ENCODE data around the gene CLTB. TPM values are rescaled to one million over a fixed set of nuclear protein-coding genes. Genes with fewer than 3 reads are reported as not detected.
A peak's percentile ranks its signal among the peaks of the same experiment; 100 is the strongest.

Gene CLTB
- total RNA-seq, 1 experiment from 2014 or later = 281 TPM

DNA sequence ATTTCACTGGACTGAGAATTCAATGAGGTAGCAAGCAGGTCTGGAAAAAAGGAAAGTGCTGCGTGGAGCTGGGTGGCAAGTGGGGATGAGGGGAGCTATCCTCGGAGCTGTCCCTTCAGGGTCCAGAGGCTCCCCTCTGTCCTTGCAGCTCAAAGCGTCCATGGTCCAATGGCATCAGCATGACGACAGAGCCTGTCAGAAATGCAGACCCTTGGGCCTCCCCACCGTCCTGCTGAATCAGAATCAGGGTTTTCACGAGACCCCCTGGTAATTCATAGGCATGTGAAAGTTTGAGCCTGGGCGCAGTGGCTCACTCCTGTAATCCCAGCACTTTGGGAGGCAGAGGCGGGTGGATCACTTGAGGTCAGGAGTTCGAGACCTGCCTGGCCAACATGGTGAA is 22.2 kb downstream of the CLTB start:
- no peaks in the 10 kb centered on the region for H3K27me3 ChIP-seq
- no peak overlapping the region for H3K4me3 ChIP-seq
- no peak for DNase-seq
- H3K9me3 ChIP-seq = no peaks in the 10 kb centered on the region
- H3K36me3 ChIP-seq = peaks cover 56% of the 10 kb centered on the region

DNA sequence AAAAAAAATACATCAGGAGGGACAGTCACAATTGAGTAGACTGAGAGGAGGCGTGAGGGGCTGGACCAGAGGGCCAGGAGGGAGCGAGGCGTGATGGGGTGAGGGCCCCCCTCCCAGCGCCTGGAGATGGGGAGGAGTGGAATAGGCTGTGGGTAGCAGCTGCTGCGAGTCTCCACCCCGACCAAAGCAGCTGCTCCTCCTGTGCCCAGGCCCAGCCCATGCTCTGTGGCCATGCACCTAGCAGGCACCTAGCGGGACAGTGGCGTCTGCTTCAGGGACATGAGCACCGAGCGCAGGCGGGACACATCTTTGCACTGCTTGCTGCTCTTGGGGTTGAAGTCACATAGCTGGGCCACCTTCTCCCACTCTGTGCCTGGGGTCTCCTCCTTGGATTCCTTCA is 23.8 kb downstream of the CLTB start:
- Histone ChIP-seq H3K4me3 (no peak overlapping the region), H3K9me3 (no peaks in the 10 kb centered on the region), H3K27me3 (no peaks in the 10 kb centered on the region), H3K36me3 (peaks cover 60% of the 10 kb centered on the region)
- no peak for DNase-seq

DNA sequence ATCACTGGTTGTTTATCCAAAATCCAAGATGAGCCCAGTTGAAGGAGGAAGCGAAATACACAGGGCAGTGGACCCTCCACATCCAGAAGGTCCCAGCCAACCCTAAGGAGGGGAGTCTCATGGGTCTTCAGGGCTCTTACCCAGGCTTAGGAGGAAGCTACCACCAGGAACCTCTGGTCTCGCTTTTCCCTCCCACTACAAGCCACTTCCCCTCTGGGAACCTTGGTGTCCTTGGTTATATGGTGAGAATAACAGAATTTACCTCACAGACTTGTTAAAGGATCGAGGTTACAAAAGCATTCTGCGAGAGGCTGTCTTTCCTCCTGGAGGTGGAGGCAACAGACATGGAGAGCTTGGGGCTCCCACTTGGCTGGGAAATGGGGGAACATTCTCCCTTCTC is 24.3 kb downstream of the CLTB start:
- no peak for DNase-seq

DNA sequence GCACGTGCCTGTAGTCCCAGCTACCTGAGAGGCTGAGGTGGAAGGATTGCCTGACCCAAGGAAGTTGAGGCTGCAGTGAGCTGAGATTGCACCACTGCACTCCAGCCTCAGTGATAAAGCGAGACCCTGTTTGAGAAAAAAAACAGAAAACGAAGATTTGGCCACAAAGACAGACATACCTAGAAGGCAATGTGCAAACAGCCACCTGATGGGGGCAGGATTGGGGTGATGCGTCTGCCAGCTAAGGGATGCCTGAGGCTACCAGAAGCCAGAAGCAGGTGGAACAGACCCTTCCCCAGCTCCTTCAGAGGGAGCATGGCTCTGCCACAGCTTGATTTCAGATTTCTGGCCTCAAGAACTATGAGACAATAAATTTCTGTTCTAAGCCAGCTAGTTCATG is 24.9 kb downstream of the CLTB start:
- Histone ChIP-seq H3K36me3 (peaks cover 71% of the 10 kb centered on the region), H3K27me3 (no peaks in the 10 kb centered on the region), H3K4me3 (no peak overlapping the region), H3K9me3 (no peaks in the 10 kb centered on the region)
- DNase-seq = no peak

More for the DNA sequence above, 24.3 kb downstream of the CLTB start:
- H3K27me3 ChIP-seq = no peaks in the 10 kb centered on the region
- H3K4me3 ChIP-seq = no peak overlapping the region
- H3K9me3 ChIP-seq = no peaks in the 10 kb centered on the region
- peaks cover 66% of the 10 kb centered on the region for H3K36me3 ChIP-seq

DNA sequence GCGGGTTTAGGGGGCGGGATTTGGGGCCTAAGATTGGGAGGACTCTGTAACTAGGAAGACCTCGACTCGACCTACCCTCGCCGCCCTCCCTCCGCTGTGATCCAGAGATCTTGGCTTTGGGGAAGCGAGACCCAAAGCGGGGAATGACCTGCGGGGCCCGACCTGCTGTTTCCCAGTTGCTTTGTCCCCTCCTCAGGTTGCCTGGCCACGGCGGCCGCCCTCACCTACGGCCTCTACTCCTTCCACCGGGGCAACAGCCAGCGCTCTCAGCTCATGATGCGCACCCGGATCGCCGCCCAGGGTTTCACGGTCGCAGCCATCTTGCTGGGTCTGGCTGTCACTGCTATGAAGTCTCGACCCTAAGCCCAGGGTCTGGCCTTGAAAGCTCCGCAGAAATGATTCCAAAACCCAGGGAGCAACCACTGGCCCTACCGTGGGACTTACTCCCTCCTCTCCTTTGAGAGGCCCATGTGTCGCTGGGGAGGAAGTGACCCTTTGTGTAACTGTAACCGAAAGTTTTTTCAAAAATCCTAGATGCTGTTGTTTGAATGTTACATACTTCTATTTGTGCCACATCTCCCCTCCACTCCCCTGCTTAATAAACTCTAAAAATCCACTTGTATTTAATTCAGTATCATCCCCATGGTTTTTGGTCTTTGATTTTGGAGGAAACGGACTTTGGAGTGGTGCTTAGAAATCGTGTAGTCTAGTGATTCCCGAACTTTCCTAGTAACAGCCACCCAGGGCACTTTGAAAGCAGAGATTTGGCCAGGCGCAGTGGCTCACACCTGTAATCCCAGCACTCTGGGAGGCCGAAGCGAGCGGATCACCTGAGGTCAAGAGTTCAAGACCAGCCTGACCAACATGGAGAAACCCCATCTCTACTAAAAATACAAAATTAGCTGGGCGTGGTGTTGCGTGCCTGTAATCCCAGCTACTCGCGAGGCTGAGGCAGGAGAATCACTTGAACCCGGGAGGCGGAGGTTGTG is 26.9 kb downstream of the CLTB start:
- Histone ChIP-seq H3K9me3 (no peaks in the 10 kb centered on the region), H3K36me3 (peaks cover 86% of the 10 kb centered on the region), H3K27me3 (no peaks in the 10 kb centered on the region), H3K4me3 (peak overlapping the region; percentile 95)
- no peak for DNase-seq

DNA sequence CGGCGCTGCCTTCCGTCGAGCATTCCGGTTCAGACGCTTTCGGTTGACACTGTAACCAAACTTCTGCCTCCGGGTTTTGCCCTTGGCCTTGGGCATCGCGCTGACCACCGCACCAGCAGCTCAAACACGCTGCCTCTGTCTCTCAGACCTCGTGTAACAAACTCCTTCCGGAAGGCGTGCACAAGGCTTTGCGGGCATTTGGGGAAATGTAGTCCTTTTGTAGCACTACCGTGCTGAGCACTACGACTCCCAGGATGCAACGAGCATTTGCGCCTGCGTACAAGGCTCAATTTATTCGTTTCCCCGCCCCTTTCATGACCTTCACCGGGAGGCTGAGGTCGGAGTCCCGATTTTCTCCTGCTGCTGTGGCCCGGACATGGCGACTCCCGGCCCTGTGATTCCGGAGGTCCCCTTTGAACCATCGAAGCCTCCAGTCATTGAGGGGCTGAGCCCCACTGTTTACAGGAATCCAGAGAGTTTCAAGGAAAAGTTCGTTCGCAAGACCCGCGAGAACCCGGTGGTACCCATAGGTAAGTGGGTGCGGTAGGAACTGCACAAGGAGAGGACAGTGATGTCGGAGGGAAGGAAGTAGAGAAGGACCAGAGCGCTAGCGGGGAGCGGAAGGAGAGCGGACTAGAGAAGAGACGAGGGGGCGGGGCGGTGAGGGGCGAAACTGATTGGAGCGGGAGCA is 27.8 kb downstream of the CLTB start, which contains the start of the genes HIGD2A and NOP16:
TSS of gene HIGD2A (plus strand) at position 308 of the 691 bp plus-strand sequence. CDS start at position 377, 69 bp downstream.
TSS of gene NOP16 (minus strand) at position 155 of the 691 bp plus-strand sequence. CDS start at position 96, 59 bp downstream.
- Histone ChIP-seq H3K27me3 (no peaks in the 10 kb centered on the region), H3K9me3 (no peaks in the 10 kb centered on the region), H3K36me3 (peaks cover 87% of the 10 kb centered on the region), H3K4me3 (peak within 1 kb of the TSS; percentile 95)
- peak; percentile 100 for DNase-seq

DNA sequence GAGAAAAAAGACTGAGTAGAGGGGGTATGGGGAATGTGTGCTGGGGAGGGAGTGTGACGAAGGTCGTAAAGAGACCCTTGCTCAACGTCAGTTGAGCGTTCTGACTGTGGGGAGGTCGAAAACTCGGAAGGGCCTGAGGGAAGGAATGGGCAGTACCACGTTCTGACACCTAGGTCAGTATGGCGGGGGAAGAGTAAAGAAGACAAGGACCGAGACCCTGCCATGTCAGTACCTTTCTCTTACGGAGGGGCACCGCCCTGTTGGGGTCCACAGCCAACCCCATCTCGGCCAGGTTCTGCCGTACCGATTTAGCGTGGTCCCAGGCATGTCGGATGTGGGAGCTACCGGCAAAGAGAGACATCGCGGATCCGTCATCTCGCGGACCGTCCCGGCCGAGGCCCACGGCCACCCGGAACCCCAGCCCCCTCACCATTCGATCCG is 28.3 kb downstream of the CLTB start:
- Histone ChIP-seq H3K9me3 (no peaks in the 10 kb centered on the region), H3K4me3 (peak overlapping the region; percentile 95), H3K36me3 (peaks cover 87% of the 10 kb centered on the region), H3K27me3 (no peaks in the 10 kb centered on the region)
- DNase-seq = no peak

DNA sequence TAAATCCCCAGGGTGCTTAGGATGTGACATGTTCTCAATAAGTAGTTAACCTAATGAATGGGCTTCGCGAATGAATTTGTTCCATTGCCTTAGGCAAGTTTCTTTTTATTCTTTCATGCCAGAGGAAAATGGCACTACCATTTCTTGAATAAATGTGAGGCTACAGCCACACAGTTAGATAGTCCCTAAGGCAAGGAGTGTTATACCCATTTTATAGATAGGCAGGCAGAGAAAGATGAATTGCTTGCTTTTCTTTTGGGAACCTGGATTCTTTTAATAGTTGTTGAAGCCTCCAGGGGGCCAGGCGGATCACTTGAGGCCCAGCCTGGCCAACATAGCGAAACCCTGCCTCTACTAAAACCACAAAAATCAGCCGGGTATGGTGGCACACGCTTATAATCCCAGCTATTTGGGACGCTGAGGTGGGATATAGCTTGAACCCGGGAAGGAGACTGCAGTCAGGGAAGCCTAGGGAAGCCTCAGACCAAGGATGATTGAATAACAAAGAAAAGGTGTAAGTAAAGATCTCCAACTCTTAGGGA is 28.9 kb downstream of the CLTB start:
- H3K9me3 ChIP-seq = no peaks in the 10 kb centered on the region
- H3K36me3 ChIP-seq = peaks cover 88% of the 10 kb centered on the region
- DNase-seq = no peak
- no peaks in the 10 kb centered on the region for H3K27me3 ChIP-seq
- H3K4me3 ChIP-seq = peak overlapping the region; percentile 95

DNA sequence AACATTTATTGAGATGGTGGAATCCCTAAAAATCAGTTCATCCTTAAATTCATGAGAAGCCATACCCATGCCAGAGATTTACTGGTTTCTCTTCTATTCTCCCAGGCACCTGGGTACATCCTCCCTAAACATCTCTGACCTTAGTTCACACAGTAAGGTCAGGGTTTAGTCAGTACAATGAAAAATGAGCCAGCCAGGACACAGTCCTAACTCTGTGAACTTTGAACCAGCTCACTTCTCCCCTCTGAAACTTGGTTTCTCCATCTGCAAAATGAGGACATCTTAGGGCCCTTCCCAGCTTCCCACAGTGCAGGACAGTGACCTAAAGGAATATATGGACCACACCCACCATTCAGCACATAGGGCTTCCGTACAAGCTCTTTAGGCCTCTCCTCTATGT is 29.8 kb downstream of the CLTB start:
- H3K36me3 ChIP-seq = peaks cover 89% of the 10 kb centered on the region
- no peak for DNase-seq
- no peaks in the 10 kb centered on the region for H3K27me3 ChIP-seq
- H3K4me3 ChIP-seq = peak overlapping the region; percentile 95
- no peaks in the 10 kb centered on the region for H3K9me3 ChIP-seq

DNA sequence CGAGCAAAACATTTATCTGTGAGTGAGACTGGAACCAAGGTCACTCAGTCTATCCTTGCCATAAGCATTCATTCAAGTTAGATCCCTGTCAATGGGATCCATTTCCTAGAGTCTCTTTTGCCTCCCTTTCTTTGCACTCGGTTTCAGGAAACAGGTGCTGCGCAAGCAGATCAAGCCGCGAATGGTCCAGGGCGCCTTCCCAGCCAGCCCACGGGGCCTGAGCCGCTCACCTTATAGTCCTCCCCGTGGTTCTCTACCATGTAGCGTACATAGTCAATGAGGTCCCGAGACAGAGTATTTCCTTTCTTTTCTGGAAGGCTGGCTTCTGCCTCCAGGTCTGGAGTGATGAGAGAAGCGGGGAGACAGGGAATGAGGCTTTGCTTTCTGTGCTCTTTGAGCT is 31.3 kb downstream of the CLTB start:
- no peaks in the 10 kb centered on the region for H3K9me3 ChIP-seq
- no peak overlapping the region for H3K4me3 ChIP-seq
- no peaks in the 10 kb centered on the region for H3K27me3 ChIP-seq
- peaks cover 85% of the 10 kb centered on the region for H3K36me3 ChIP-seq
- DNase-seq = no peak

DNA sequence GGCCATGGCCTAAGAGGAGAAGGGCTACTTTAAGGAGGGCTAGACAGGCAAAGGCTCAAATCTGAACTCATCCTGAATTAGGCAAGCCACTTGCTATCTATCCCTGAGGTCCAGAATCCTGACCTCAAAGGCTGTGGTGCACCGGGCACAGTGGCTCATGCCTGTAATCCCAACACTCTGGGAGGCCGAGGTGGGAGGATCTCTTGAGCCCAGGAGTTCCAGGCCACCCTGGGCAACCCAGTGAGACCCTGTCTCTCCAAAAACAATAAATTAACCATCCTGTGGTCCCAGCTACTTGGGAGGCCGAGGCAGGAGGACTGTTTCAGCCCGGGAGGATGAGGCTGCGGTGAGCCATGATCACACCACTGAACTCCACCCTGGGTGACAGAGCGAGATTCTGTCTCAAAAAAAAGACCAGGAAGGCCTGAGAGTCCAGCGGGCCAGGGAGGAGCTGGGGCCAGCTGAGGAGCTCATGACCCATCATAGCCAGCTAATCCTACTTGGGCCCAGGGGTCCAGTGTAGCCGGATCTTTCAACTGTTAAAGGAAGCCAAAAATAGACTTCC is 31.9 kb downstream of the CLTB start:
- Histone ChIP-seq H3K4me3 (no peak overlapping the region), H3K9me3 (no peaks in the 10 kb centered on the region), H3K36me3 (peaks cover 87% of the 10 kb centered on the region), H3K27me3 (no peaks in the 10 kb centered on the region)
- DNase-seq = no peak

DNA sequence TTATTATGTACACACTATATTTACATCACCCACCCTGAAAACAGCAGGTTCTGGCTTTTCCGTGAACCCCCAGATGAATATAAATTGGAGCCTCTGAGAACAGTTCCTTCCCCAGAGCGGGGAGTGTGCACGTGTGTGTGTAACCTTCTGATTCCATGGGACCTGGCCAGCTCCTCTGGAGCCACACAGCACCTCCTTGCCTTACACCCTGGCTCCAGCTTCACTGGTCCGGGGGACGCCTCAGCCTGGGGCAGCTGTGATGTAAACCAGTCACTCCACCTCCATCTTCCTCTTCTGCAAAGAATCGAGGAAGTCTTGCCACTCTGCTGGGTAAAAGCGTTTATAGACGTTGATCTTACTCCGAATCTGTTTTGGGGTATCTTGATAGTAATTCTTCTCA is 32.4 kb downstream of the CLTB start:
- no peaks in the 10 kb centered on the region for H3K9me3 ChIP-seq
- no peaks in the 10 kb centered on the region for H3K27me3 ChIP-seq
- DNase-seq = no peak
- H3K4me3 ChIP-seq = no peak overlapping the region
- peaks cover 89% of the 10 kb centered on the region for H3K36me3 ChIP-seq

DNA sequence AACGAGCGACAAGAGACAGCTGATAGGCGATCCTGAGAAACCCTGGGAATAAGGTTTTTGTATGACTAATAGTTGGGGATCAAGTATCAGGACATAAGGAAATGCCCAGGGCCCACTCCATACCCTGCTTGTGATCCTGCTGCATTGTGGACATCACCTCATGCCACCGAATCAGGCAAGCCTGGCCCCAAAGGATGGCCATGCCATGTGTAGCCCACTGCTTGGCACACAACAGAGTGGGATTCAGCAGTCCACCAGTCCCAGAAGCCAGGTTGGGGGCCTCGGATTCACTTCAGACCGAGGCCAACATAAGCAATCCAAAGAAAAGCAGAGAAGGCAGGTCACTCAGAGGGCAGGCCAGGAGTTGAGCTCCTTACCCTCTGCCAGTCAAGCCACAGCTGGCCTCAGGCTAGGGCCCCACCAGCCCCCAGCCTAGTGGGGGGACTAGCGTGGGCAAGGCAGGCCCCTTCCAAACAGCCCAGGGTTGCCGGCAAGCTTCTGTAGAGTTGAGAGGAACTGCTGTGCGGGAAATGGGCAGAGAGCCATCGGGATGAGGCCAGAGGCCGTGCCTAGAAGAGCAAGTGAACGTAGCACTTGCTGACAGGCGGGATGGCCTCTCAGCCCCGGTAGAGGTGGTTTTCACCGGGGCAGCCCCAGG is 33.0 kb downstream of the CLTB start:
- no peak overlapping the region for H3K4me3 ChIP-seq
- no peaks in the 10 kb centered on the region for H3K9me3 ChIP-seq
- no peaks in the 10 kb centered on the region for H3K27me3 ChIP-seq
- peaks cover 90% of the 10 kb centered on the region for H3K36me3 ChIP-seq
- no peak for DNase-seq

DNA sequence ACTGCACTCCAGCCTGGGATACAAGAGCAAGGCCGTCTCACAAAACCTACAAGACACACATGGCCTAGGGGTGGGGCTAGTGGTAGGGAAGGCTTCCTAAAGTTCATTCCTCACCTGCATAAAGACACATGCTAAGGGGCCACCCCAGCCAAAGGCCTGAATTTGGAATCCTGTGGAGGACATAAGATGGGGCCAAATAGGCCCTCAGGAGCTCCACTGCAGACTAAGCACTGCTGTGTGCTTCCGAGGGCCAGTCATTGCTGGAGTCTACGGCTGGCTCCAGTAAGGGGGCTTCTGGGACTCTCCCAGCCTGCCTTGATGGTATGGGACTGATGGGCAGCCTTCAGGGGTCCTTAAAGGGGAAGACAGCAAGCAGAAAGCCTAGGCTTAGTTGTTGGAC is 33.6 kb downstream of the CLTB start:
- H3K9me3 ChIP-seq = no peaks in the 10 kb centered on the region
- DNase-seq = no peak
- peaks cover 84% of the 10 kb centered on the region for H3K36me3 ChIP-seq
- H3K27me3 ChIP-seq = no peaks in the 10 kb centered on the region
- H3K4me3 ChIP-seq = no peak overlapping the region

DNA sequence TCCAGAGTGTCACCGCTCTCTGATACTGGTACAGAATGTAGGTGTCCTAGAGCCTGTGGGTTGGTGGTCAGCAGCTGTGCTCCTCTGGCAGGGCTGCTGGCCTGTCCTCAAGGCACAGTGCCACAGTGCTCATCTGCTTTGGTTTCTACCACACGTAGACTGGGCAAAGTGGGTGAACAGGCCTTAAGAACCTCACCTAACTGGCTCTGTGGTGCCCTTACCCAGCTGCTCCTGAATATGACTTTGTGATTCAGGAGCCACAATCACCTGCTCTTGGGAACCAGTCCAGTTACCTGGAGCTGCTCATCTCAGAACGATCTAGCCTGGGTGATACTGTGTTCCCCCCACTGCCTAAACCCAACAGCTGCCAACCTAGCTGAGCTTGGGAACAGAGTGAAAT is 34.4 kb downstream of the CLTB start:
- H3K4me3 ChIP-seq = no peak overlapping the region
- peaks cover 77% of the 10 kb centered on the region for H3K36me3 ChIP-seq
- DNase-seq = no peak

DNA sequence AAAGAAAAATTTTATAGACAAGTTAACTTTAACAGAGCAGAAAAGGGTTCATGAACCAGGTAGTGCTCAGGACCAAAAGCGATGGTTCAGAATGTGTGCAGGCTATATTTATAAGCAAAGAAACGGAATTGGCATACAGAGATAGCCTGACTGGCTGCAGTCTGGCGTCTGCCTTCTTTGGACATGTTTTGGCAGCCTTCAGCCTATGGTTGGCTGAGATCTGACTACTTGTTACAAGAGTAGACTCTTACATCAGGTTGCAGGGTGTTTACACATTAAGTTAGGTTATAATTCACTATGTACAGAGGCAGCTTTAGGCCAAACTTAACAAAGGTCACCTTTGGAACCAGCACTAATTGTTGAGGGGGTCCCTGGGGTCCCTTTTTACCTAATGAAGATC is 34.9 kb downstream of the CLTB start:
- Histone ChIP-seq H3K9me3 (no peaks in the 10 kb centered on the region), H3K36me3 (peaks cover 71% of the 10 kb centered on the region), H3K27me3 (no peaks in the 10 kb centered on the region), H3K4me3 (no peak overlapping the region)
- DNase-seq = no peak

More for the DNA sequence above, 34.4 kb downstream of the CLTB start:
- Histone ChIP-seq H3K27me3 (no peaks in the 10 kb centered on the region), H3K9me3 (no peaks in the 10 kb centered on the region)
